Esophagus muscularis mucosa (tissue), 4 donors: ENCODE measurements around the gene NT5DC1. TPM values are rescaled to one million over a fixed set of nuclear protein-coding genes. Genes with fewer than 3 reads are reported as not detected.

ENCODE experiments used
- DNase-seq: peaks from one replicate; pipeline ENCODE4 v3.0.0-alpha.2; 2017; ENCODE audit errors: extremely low spot score
- H3K27ac ChIP-seq, 4 donors: fragments of 200-600 bp; sonication (generic); replicated peaks in 1 of 4; 1 replicate in 3 of 4; 2 replicates in 1 of 4; pipeline ENCODE4 v1.5.1; 2016 to 2019; ENCODE audit warnings: mild to moderate bottlenecking in 1 of 4
- H3K27me3 ChIP-seq, 4 donors: fragments of 200-600 bp; sonication (generic); one replicate each; pipeline versions ENCODE4 v1.5.1 to v1.6.0; 2016 to 2019
- H3K36me3 ChIP-seq, 4 donors: fragments of 200-600 bp; sonication (generic); one replicate each; pipeline ENCODE4 v1.5.1; 2016 to 2019
- H3K4me1 ChIP-seq, 4 donors: fragments of 200-600 bp; sonication (generic); one replicate each; pipeline ENCODE4 v1.5.1; 2016 to 2019
- H3K4me3 ChIP-seq, 4 donors: fragments of 200-600 bp; sonication (generic); 1 replicate in 2 of 4; 2 replicates in 2 of 4; pipeline ENCODE4 v1.5.1; 2016 to 2019; ENCODE audit warnings: mild to moderate bottlenecking in 4 of 4, moderate library complexity in 1 of 4
- H3K9me3 ChIP-seq, 4 donors: fragments of 200-600 bp; sonication (generic); 1 replicate in 3 of 4; 2 replicates in 1 of 4; pipeline ENCODE4 v1.5.1; 2016 to 2019
- CTCF ChIP-seq, 3 experiments: fragments of 200-600 bp in 2 of 3; fragments of 450-650 bp in 1 of 3; sonication (generic) in 2 of 3; IDR thresholded peaks; one replicate each; pipeline ENCODE4 v1.5.1; 2017 to 2019; ENCODE audit warnings: antibody characterized with exemption in 3 of 3, mild to moderate bottlenecking in 2 of 3, moderate library complexity in 1 of 3
- EP300 ChIP-seq: sonication (generic); formaldehyde crosslinking; IDR thresholded peaks from one replicate; pipeline ENCODE4 v1.6.1; 2017; ENCODE audit warnings: antibody characterized with exemption
- POLR2A ChIP-seq: fragments of 450-650 bp; IDR thresholded peaks from one replicate; pipeline ENCODE4 v1.6.1; 2017; ENCODE audit warnings: antibody characterized with exemption, moderate library complexity, mild to moderate bottlenecking, low read depth
- POLR2AphosphoS5 ChIP-seq, 2 donors: sonication (generic); formaldehyde crosslinking; IDR thresholded peaks; one replicate each; pipeline ENCODE4 v1.6.1; 2017; ENCODE audit warnings: antibody characterized with exemption in 2 of 2
- WGBS: methylation state at CpG from one replicate; pipeline ENCODE4 v1.1.5; 2018; 5-methylcytosine and 5-hydroxymethylcytosine counted together
- intact Hi-C: fragments of 100-400 bp; cut with DNase I; formaldehyde crosslinking; loops from one replicate; pipeline ENCODE4 v1.15.1; 2023
- total RNA-seq, 4 donors: library from RNA; depleted of rRNA; stranded (reverse); fragments of >200 nt; gene quantifications; one replicate each; pipeline versions ENCODE4 v1.1.0 to v1.2.1, GENCODE V29; 2016

Gene NT5DC1
- total RNA-seq, 4 donors from 2014 or later, result 4.1 to 8.4 (median 6.7) TPM

GRCh38 chr6:116120430-116120829 lies 19.8 kb downstream of the NT5DC1 start:
- Histone ChIP-seq H3K9me3 (no peaks in the 10 kb centered on the region), H3K36me3 (peaks cover 5 to 24% (median 16%) of the 10 kb centered on the region in 4 donors), H3K27ac (no peak overlapping the region), H3K4me1 (no peaks in the 10 kb centered on the region), H3K27me3 (no peaks in the 10 kb centered on the region), H3K4me3 (no peak overlapping the region)
- intact Hi-C loops, result no loop called here
- 100% methylated on average over 1 of the region's 3 CpGs for WGBS
- TF ChIP-seq POLR2AphosphoS5 (IDR thresholded peaks at IDR 0.05), result no peak
- TF ChIP-seq POLR2A, result no peak
- no peak for TF ChIP-seq EP300
- no peak for TF ChIP-seq CTCF (IDR thresholded peaks at IDR 0.05)
- no peak for DNase-seq

DNA sequence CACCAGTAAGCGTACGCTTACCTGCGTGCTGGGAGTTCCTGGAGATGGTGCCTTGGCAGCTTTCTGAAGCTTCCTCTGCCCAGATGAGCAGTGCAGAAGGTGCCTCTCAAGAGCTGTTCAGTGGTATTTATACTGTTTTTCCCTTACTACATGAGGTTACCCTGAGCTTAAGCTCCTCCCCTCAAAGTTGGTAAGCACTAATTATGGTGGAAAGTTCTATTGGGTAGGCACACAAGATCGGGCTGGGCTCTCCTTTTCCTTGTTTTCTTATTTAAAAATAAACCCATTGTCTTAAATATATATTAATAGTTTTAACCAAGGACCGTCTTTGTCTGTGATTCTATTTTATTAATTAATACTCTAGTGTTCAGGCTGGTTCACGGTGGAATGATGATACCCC lies 25.4 kb downstream of the NT5DC1 start, which contains the start of gene COL10A1:
Gene COL10A1 (minus strand): TSS at position 101 of the 400 bp plus-strand sequence. CDS start 640 bp downstream, outside the sequence.
- Histone ChIP-seq H3K4me1 (peaks cover 5 to 14% (median 12%) of the 10 kb centered on the region in 4 donors), H3K27me3 (no peaks in the 10 kb centered on the region), H3K27ac (no peak within 1 kb of the TSS), H3K36me3 (peaks cover 0 to 5% (median 4%) of the 10 kb centered on the region in 4 donors), H3K9me3 (no peaks in the 10 kb centered on the region), H3K4me3 (no peak within 1 kb of the TSS)
- WGBS, result 97% methylated on average over 6 of the region's 6 CpGs
- TF ChIP-seq POLR2AphosphoS5 (IDR thresholded peaks at IDR 0.05) (no peak), EP300 (no peak), CTCF (IDR thresholded peaks at IDR 0.05) (no peak), POLR2A (no peak)
- no peak for DNase-seq
- intact Hi-C loops, result no loop called here

GRCh38 chr6:116127771-116128493 lies 27.3 kb downstream of the NT5DC1 start:
- no peaks in the 10 kb centered on the region for H3K9me3 ChIP-seq
- H3K27me3 ChIP-seq, result no peaks in the 10 kb centered on the region
- peaks cover 5 to 14% (median 12%) of the 10 kb centered on the region in 4 donors for H3K4me1 ChIP-seq
- H3K36me3 ChIP-seq, result peaks cover 0 to 8% (median 2%) of the 10 kb centered on the region in 4 donors
- no peak for DNase-seq
- WGBS, result 58% methylated on average over 2 of the region's 2 CpGs
- no peak overlapping the region for H3K4me3 ChIP-seq
- peak overlapping the region in 2 of 4 donors; percentile 6 to 28 for H3K27ac ChIP-seq
- intact Hi-C loops, result no loop called here
- TF ChIP-seq POLR2A (no peak), POLR2AphosphoS5 (IDR thresholded peaks at IDR 0.05) (no peak), CTCF (IDR thresholded peaks at IDR 0.05) (no peak), EP300 (no peak)

- 86% methylated on average over 3 of the region's 3 CpGs for WGBS
- no peak overlapping the region for H3K4me3 ChIP-seq
- H3K4me1 ChIP-seq, result peaks cover 0 to 3% (median 1%) of the 10 kb centered on the region in 4 donors
- peaks cover 0 to 3% (median 0%) of the 10 kb centered on the region in 4 donors for H3K36me3 ChIP-seq
- no peak for TF ChIP-seq POLR2AphosphoS5 (IDR thresholded peaks at IDR 0.05)
- no peak for TF ChIP-seq POLR2A
- TF ChIP-seq CTCF (IDR thresholded peaks at IDR 0.05), result no peak
- no peak for TF ChIP-seq EP300
- intact Hi-C loops, result no loop called here
- H3K9me3 ChIP-seq, result no peaks in the 10 kb centered on the region
- DNase-seq, result no peak
- H3K27ac ChIP-seq, result no peak overlapping the region
- no peaks in the 10 kb centered on the region for H3K27me3 ChIP-seq
Observed at GRCh38 chr6:116133453-116133852, 32.8 kb downstream of the NT5DC1 start.

DNA sequence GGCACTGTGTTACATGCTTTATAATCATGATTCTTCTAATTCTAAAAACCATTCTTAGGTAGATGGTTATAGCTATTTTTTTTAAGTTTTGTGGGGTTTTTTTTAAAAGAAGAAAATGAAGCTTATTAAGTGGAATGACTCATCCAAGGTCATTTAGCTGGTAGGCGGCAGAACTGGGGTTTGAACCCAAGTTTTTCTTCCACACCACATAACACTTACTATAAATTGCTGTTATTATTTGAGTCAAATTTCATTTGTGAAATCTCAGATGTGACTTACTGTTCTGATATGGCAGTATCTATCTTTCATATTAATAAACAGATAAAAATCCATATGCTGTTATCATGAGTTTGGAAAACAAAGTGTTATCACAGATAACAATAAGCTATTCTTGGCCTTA lies 35.7 kb downstream of the NT5DC1 start:
- intact Hi-C loops, result no loop called here
- peaks cover 0 to 7% (median 2%) of the 10 kb centered on the region in 4 donors for H3K36me3 ChIP-seq
- TF ChIP-seq CTCF (IDR thresholded peaks at IDR 0.05) (no peak), POLR2A (no peak), EP300 (no peak)
- no peaks in the 10 kb centered on the region for H3K9me3 ChIP-seq
- H3K4me1 ChIP-seq, result no peaks in the 10 kb centered on the region
- DNase-seq, result no peak
- H3K27me3 ChIP-seq, result no peaks in the 10 kb centered on the region
- 88% methylated on average over 1 of the region's 1 CpG for WGBS
- no peak overlapping the region for H3K27ac ChIP-seq
- no peak overlapping the region for H3K4me3 ChIP-seq
